ENCODE results near the gene RUNX2. TPM values are rescaled to one million over a fixed set of nuclear protein-coding genes. Genes with fewer than 3 reads are reported as not detected.

The RUNX2 gene
- total and polyA plus RNA-seq, 9 of the 15 experiments (the other 6 are each of a cell fraction or from before 2014, with no cell fraction given), result 0.29 to 1.00 (median 0.43) TPM

DNA sequence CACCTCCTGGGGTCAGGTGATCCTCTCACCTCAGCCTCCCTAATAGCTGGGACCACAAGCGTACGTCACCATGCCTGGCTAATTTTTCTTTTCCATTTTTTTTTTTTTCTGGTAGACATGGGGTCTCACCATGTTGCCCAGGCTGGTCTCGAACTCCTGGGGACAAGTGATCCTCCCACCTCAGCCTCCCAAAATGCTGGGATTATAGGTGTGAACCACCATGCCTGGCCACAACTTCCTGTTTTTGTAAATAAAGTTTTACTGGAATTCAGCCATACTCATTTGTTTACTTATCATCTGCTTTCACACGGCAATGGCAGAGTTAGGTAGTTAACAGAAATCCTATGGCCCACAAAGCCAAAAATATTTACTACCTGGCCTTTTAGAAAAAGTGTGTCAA, 7.8 kb upstream of the RUNX2 start (continued):
- TF ChIP-seq ZBTB40 (IDR thresholded peaks at IDR 0.05), result peak; percentile 95
- peak; percentile 92 for TF ChIP-seq ZBTB40 (CRISPR knock-in tag; IDR thresholded peaks at IDR 0.05)
- TF ChIP-seq ZNF121 (CRISPR knock-in tag; conservative IDR thresholded peaks at IDR 0.05), result peak; percentile 22; the same call in 1 of the 2 replicates
- no peak for TF ChIP-seq HNRNPUL1 (IDR thresholded peaks at IDR 0.05; ENCODE audit: low read length)

All from K562 (cell line).